Measurements from ENCODE around the gene NUCB1. TPM values are rescaled to one million over a fixed set of nuclear protein-coding genes. Genes with fewer than 3 reads are reported as not detected.

The NUCB1 gene
- total RNA-seq, 1 donor from 2014 or later, result 273 TPM

- intact Hi-C loops (cut with micrococcal nuclease), result loop anchor here (5.0 kb wide), 1 partner anchor 323 kb away; the partner anchor contains the start of gene CA11
These were observed 70.1 kb downstream of the NUCB1 start for GRCh38 chr19:48970139-48970766.

- intact Hi-C loops (cut with micrococcal nuclease), result loop anchor here (1.0 to 5.0 kb wide), 6 partner anchors 38 to 324 kb away; partner anchors contain the start of genes CA11 and DHDH
These were observed 70.8 kb downstream of the NUCB1 start for GRCh38 chr19:48970923-48971395.

Other genes with a start within 250 kb of the NUCB1 start
- gene NTN5, start 227.3 kb upstream of the NUCB1 start, total RNA-seq, result 0.51 and 0.81 TPM in 2 replicates
- gene FUT2, start 204.3 kb upstream of the NUCB1 start, total RNA-seq, result not detected in 2 replicates
- gene MAMSTR, start 180.6 kb upstream of the NUCB1 start, total RNA-seq, result 1.4 and 1.6 TPM in 2 replicates
- 0.10 and 0.15 TPM in 2 replicates for gene RASIP1, start 159.7 kb upstream of the NUCB1 start, total RNA-seq
- gene IZUMO1, start 153.4 kb upstream of the NUCB1 start, total RNA-seq, result not detected in 2 replicates
- gene FUT1, start 147.7 kb upstream of the NUCB1 start, total RNA-seq, result 0.29 and 0.54 TPM in 2 replicates
- gene FGF21, start 144.8 kb upstream of the NUCB1 start, total RNA-seq, result not detected in 2 replicates
- 55.1 and 56.3 TPM in 2 replicates for gene BCAT2, start 89.3 kb upstream of the NUCB1 start, total RNA-seq
- 1.3 TPM in 2 replicates for gene HSD17B14, start 63.8 kb upstream of the NUCB1 start, total RNA-seq
- 1.3 and 3.2 TPM in 2 replicates for gene PLEKHA4, start 31.7 kb upstream of the NUCB1 start, total RNA-seq
- 37.9 and 38.1 TPM in 2 replicates for gene PPP1R15A, start 27.9 kb upstream of the NUCB1 start, total RNA-seq
- not detected in 2 replicates for gene TULP2, start 1.6 kb upstream of the NUCB1 start, total RNA-seq
- gene DHDH, start 33.4 kb downstream of the NUCB1 start, total RNA-seq, result 0.34 TPM in 1 of 2 replicates, not detected in the other
- gene BAX, start 54.6 kb downstream of the NUCB1 start, total RNA-seq, result 376 and 407 TPM in 2 replicates
- gene FTL, start 65.0 kb downstream of the NUCB1 start, total RNA-seq, result 1,064 and 1,113 TPM in 2 replicates
- 67.8 and 76.2 TPM in 2 replicates for gene GYS1, start 93.0 kb downstream of the NUCB1 start, total RNA-seq
- gene RUVBL2, start 93.6 kb downstream of the NUCB1 start, total RNA-seq, result 87.7 and 96.1 TPM in 2 replicates
- gene LHB, start 116.8 kb downstream of the NUCB1 start, total RNA-seq, result not detected in 2 replicates
- gene CGB3, start 124.0 kb downstream of the NUCB1 start, total RNA-seq, result not detected in 2 replicates
- not detected in 2 replicates for gene CGB2, start 131.6 kb downstream of the NUCB1 start, total RNA-seq
- not detected in 2 replicates for gene CGB1, start 136.6 kb downstream of the NUCB1 start, total RNA-seq
- gene CGB5, start 143.5 kb downstream of the NUCB1 start, total RNA-seq, result not detected in 2 replicates
- not detected in 2 replicates for gene CGB8, start 148.8 kb downstream of the NUCB1 start, total RNA-seq
- not detected in 2 replicates for gene CGB7, start 157.4 kb downstream of the NUCB1 start, total RNA-seq
- gene NTF4, start 164.5 kb downstream of the NUCB1 start, total RNA-seq, result not detected in 2 replicates
- 0.07 TPM in 1 of 2 replicates, not detected in the other for gene KCNA7, start 172.4 kb downstream of the NUCB1 start, total RNA-seq
- 233 and 234 TPM in 2 replicates for gene SNRNP70, start 185.1 kb downstream of the NUCB1 start, total RNA-seq
- gene LIN7B, start 214.1 kb downstream of the NUCB1 start, total RNA-seq, result 2.1 and 3.4 TPM in 2 replicates
- gene C19orf73, start 218.8 kb downstream of the NUCB1 start, total RNA-seq, result 0.98 and 1.1 TPM in 2 replicates
- 3.3 and 3.5 TPM in 2 replicates for gene PPFIA3, start 219.2 kb downstream of the NUCB1 start, total RNA-seq

Measured in T-helper 1 cell treated with Interleukin-12 subunit alpha and Interleukin-12 subunit beta and Interleukin-4 antibody, amounts not matched to agents 30 ng/mL and 1 ng/mL, for 36 hours (primary cell).